GM12878 (cell line): ENCODE data around the gene DST.

Experiments used
- ATF3 ChIP-seq: IDR thresholded peaks from 2 replicates; pipeline ENCODE4 v1.6.1; 2011; ENCODE audit warnings: low read depth, mild to moderate bottlenecking, low read length, moderate library complexity, borderline replicate concordance; ENCODE audit errors: extremely low read depth
- BCL11A ChIP-seq: IDR thresholded peaks from 2 replicates; pipeline ENCODE4 v1.6.1; 2011; ENCODE audit warnings: low read depth, low read length
- CBFB ChIP-seq: IDR thresholded peaks from 2 replicates; pipeline ENCODE4 v1.6.1; 2016; ENCODE audit warnings: antibody characterized with exemption, low read depth
- CTCF ChIP-seq, 3 experiments: IDR thresholded peaks in 2 of 3; conservative IDR thresholded peaks in 1 of 3; 2 replicates each; pipeline ENCODE4 v1.5.1; 2011; ENCODE audit warnings: low read depth in 3 of 3, low read length in 3 of 3, mild to moderate bottlenecking in 3 of 3, control low read depth in 2 of 3, moderate library complexity in 2 of 3, inconsistent platforms in 1 of 3, mixed read lengths in 1 of 3; ENCODE audit not compliant: control insufficient read depth in 2 of 3, insufficient read depth in 1 of 3; ENCODE audit errors: extremely low read depth in 1 of 3
- EZH2 ChIP-seq: IDR thresholded peaks from 2 replicates; pipeline ENCODE4 v1.6.1; 2012; ENCODE audit warnings: low read depth, mild to moderate bottlenecking, control low read depth, inconsistent platforms, low read length, borderline replicate concordance; ENCODE audit not compliant: control insufficient read depth
- HCFC1 ChIP-seq: fragments of 150-350 bp; IDR thresholded peaks from 2 replicates; pipeline ENCODE4 v1.6.1; 2014; ENCODE audit warnings: low read length
- IRF5 ChIP-seq: fragments of 450-650 bp; IDR thresholded peaks from 2 replicates; pipeline ENCODE4 v1.6.1; 2017; ENCODE audit warnings: borderline replicate concordance
- PAX5 ChIP-seq: IDR thresholded peaks from 2 replicates; pipeline ENCODE4 v1.6.1; 2011; ENCODE audit warnings: low read depth, low read length, borderline replicate concordance
- POLR2A ChIP-seq: IDR thresholded peaks from 2 replicates; pipeline ENCODE4 v1.6.1; 2011; ENCODE audit warnings: low read depth, mild to moderate bottlenecking, low read length
- RBBP5 ChIP-seq: fragments of 200-600 bp; sonication (generic); conservative IDR thresholded peaks from 2 replicates; pipeline ENCODE4 v1.6.1; 2016
- SRF ChIP-seq, 2 experiments: IDR thresholded peaks; 2 replicates each; pipeline ENCODE4 v1.6.1; 2011; ENCODE audit warnings: low read depth in 2 of 2, low read length in 2 of 2, mild to moderate bottlenecking in 1 of 2, moderate library complexity in 1 of 2
- TCF7 ChIP-seq: IDR thresholded peaks from 2 replicates; pipeline ENCODE4 v1.6.1; 2014; ENCODE audit warnings: antibody characterized with exemption, borderline replicate concordance
- USF2 ChIP-seq: IDR thresholded peaks from 2 replicates; pipeline ENCODE4 v1.6.1; 2011; ENCODE audit warnings: low read depth, low read length, improper control_type of control experiment, borderline replicate concordance
- ZNF24 ChIP-seq: fragments of 450-650 bp; IDR thresholded peaks from 2 replicates; pipeline ENCODE4 v1.6.1; 2017; ENCODE audit warnings: antibody characterized with exemption, mild to moderate bottlenecking

GRCh38 chr6:56513631-56514030, 129.1 kb downstream of the DST start:
- TF ChIP-seq PAX5 (no peak), ZNF24 (no peak), CTCF (IDR thresholded peaks at IDR 0.05 in 2 of 3, conservative IDR thresholded peaks at IDR 0.05 in 1 of 3; ENCODE audit: control insufficient read depth in 2 of 3, extremely low read depth in 1 of 3, insufficient read depth in 1 of 3, low read depth in 3 of 3, low read length in 3 of 3) (no peak), HCFC1 (no peak), POLR2A (no peak), IRF5 (no peak), EZH2 (no peak), CBFB (no peak), TCF7 (no peak), SRF (IDR thresholded peaks at IDR 0.05; ENCODE audit: low read depth in 2 of 2, low read length in 2 of 2) (no peak), RBBP5 (no peak), BCL11A (no peak), ATF3 (no peak), USF2 (no peak)
